OCI-LY7 (cell line): Measurements from ENCODE around the gene FUT8.

Experiments used
- CTCF ChIP-seq: fragments of 200-600 bp; sonication (generic); conservative IDR thresholded peaks from 2 replicates; pipeline ENCODE4 v1.5.1; 2014; ENCODE audit warnings: mild to moderate bottlenecking, antibody characterized with exemption, low read length, moderate library complexity, mixed read lengths
- EZH2phosphoT487 ChIP-seq: fragments of 200-600 bp; sonication (generic); IDR thresholded peaks from 2 replicates; pipeline ENCODE4 v1.6.1; 2018; ENCODE audit warnings: low read depth, borderline replicate concordance, mild to moderate bottlenecking, mixed run types, antibody characterized with exemption, low read length, moderate library complexity, mixed read lengths

- TF ChIP-seq CTCF (no peak), EZH2phosphoT487 (no peak)
Observed at GRCh38 chr14:65791191-65791981, 378.9 kb downstream of the FUT8 start.
